Gastroesophageal sphincter (tissue), 4 donors: ENCODE measurements around the gene AP1S1. TPM values are rescaled to one million over a fixed set of nuclear protein-coding genes. Genes with fewer than 3 reads are reported as not detected.

Experiments used
- ATAC-seq: fragments of 150-250 bp; one replicate; pipeline ENCODE4 v1.9.1; 2016; ENCODE audit warnings: mild to moderate bottlenecking, moderate library complexity
- H3K27ac ChIP-seq, 4 donors: fragments of 200-600 bp; sonication (generic) in 3 of 4; 1 replicate in 3 of 4; 2 replicates in 1 of 4; pipeline ENCODE4 v1.5.1; 2016 to 2019
- H3K27me3 ChIP-seq: fragments of 200-600 bp; sonication (generic); one replicate; pipeline ENCODE4 v1.5.1; 2019
- H3K36me3 ChIP-seq, 2 donors: fragments of 200-600 bp; sonication (generic); one replicate each; pipeline ENCODE4 v1.5.1; 2019; ENCODE audit warnings: control low read depth in 1 of 2
- H3K4me1 ChIP-seq, 3 donors: fragments of 200-600 bp; sonication (generic); 1 replicate in 2 of 3; 2 replicates in 1 of 3; pipeline ENCODE4 v1.5.1; 2016 to 2019; ENCODE audit warnings: control low read depth in 2 of 3
- H3K4me3 ChIP-seq, 2 donors: fragments of 200-600 bp; sonication (generic); one replicate each; pipeline ENCODE4 v1.5.1; 2019; ENCODE audit warnings: mild to moderate bottlenecking in 1 of 2, moderate library complexity in 1 of 2
- H3K9me3 ChIP-seq, 3 donors: fragments of 200-600 bp; sonication (generic); one replicate each; pipeline ENCODE4 v1.5.1; 2017 to 2019; ENCODE audit warnings: control low read depth in 2 of 3
- EP300 ChIP-seq: sonication (generic); formaldehyde crosslinking; IDR thresholded peaks from one replicate; pipeline ENCODE4 v1.6.1; 2017; ENCODE audit warnings: antibody characterized with exemption, mild to moderate bottlenecking
- POLR2A ChIP-seq, 2 donors: fragments of 450-650 bp; IDR thresholded peaks; one replicate each; pipeline ENCODE4 v1.6.1; 2017; ENCODE audit warnings: antibody characterized with exemption in 2 of 2, mild to moderate bottlenecking in 2 of 2, moderate library complexity in 1 of 2
- POLR2AphosphoS5 ChIP-seq: sonication (generic); formaldehyde crosslinking; IDR thresholded peaks from one replicate; pipeline ENCODE4 v1.6.1; 2017; ENCODE audit warnings: antibody characterized with exemption
- WGBS, 2 donors: methylation state at CpG; one replicate each; pipeline ENCODE4 v1.1.5; 2018; ENCODE audit warnings: low coverage in 1 of 2; 5-methylcytosine and 5-hydroxymethylcytosine counted together
- total RNA-seq, 4 donors: library from RNA; depleted of rRNA; stranded (reverse); fragments of >200 nt; gene quantifications; one replicate each; pipeline ENCODE4 v1.1.0, GENCODE V29; 2016
- TF ChIP-seq, protein P1 (sequence below), 4 experiments: fragments of 200-600 bp in 2 of 4; fragments of 450-650 bp in 2 of 4; sonication (generic) in 1 of 4; IDR thresholded peaks; one replicate each; pipeline ENCODE4 v1.5.1; 2017 to 2019; ENCODE audit warnings: antibody characterized with exemption in 4 of 4, mild to moderate bottlenecking in 2 of 4, moderate library complexity in 2 of 4

AP1S1 gene
- total RNA-seq, 4 donors from 2014 or later, result 21.9 to 69.5 (median 34.3) TPM

- ATAC-seq, result no peak
- no peaks in the 10 kb centered on the region for H3K9me3 ChIP-seq
- TF ChIP-seq EP300, result no peak
- TF ChIP-seq, protein P1, sequence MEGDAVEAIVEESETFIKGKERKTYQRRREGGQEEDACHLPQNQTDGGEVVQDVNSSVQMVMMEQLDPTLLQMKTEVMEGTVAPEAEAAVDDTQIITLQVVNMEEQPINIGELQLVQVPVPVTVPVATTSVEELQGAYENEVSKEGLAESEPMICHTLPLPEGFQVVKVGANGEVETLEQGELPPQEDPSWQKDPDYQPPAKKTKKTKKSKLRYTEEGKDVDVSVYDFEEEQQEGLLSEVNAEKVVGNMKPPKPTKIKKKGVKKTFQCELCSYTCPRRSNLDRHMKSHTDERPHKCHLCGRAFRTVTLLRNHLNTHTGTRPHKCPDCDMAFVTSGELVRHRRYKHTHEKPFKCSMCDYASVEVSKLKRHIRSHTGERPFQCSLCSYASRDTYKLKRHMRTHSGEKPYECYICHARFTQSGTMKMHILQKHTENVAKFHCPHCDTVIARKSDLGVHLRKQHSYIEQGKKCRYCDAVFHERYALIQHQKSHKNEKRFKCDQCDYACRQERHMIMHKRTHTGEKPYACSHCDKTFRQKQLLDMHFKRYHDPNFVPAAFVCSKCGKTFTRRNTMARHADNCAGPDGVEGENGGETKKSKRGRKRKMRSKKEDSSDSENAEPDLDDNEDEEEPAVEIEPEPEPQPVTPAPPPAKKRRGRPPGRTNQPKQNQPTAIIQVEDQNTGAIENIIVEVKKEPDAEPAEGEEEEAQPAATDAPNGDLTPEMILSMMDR (IDR thresholded peaks at IDR 0.05), result no peak
- no peak for TF ChIP-seq POLR2AphosphoS5
- TF ChIP-seq POLR2A (IDR thresholded peaks at IDR 0.05), result no peak
- H3K4me3 ChIP-seq, result no peak overlapping the region
- H3K4me1 ChIP-seq, result peaks cover 0 to 53% (median 35%) of the 10 kb centered on the region in 3 donors
- H3K27me3 ChIP-seq, result no peaks in the 10 kb centered on the region
- 0 to 100% methylated on average over 1 to 3 of the region's 3 CpGs for WGBS, 2 donors
- no peaks in the 10 kb centered on the region for H3K36me3 ChIP-seq
- H3K27ac ChIP-seq, result peak overlapping the region in 1 of 4 donors; percentile 33
These were observed 30.6 kb upstream of the AP1S1 start for GRCh38 chr7:101123703-101124068.

DNA sequence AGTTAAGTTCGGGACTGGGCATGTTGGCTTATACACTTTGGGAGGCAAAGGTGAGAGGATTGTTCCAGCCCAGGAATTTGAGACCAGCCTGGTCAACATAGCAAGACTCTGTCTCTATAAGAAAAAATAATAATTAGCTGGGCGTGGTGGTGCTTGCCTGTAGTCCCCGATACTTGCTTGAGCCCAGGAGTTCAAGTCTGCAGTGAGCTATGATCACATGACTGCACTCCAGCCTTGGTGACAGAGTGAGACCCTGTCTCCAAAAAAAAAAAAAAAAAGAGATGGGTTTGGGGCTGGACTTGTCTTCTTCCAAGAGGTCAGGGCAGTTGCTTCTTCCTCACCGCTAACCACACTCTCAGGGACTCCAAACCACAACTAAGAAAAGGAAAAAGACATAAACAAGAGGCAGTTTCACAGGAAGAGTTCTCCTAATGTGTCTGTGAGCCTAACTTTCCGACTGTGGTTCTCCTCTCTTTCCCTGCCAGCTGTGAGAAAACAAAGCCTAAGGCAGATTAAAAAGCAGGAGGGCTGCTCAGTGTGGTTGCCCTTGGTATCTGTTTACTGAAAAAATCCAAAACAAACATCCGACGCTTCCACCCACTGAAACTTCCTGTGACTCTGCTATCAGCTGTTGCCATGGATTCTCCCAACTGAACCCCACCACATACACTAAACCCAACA is 29.8 kb upstream of the AP1S1 start:
- H3K27ac ChIP-seq, result peak overlapping the region in 2 of 4 donors; percentile 36 to 41
- no peak overlapping the region for H3K4me3 ChIP-seq
- no peak for ATAC-seq
- peaks cover 0 to 53% (median 35%) of the 10 kb centered on the region in 3 donors for H3K4me1 ChIP-seq
- TF ChIP-seq, protein P1 (IDR thresholded peaks at IDR 0.05), result no peak
- TF ChIP-seq POLR2A (IDR thresholded peaks at IDR 0.05) (no peak), POLR2AphosphoS5 (no peak), EP300 (no peak)
- H3K36me3 ChIP-seq, result no peaks in the 10 kb centered on the region
- no peaks in the 10 kb centered on the region for H3K9me3 ChIP-seq
- 22 to 24% methylated on average over 6 of the region's 7 CpGs for WGBS, 2 donors
- no peaks in the 10 kb centered on the region for H3K27me3 ChIP-seq

DNA sequence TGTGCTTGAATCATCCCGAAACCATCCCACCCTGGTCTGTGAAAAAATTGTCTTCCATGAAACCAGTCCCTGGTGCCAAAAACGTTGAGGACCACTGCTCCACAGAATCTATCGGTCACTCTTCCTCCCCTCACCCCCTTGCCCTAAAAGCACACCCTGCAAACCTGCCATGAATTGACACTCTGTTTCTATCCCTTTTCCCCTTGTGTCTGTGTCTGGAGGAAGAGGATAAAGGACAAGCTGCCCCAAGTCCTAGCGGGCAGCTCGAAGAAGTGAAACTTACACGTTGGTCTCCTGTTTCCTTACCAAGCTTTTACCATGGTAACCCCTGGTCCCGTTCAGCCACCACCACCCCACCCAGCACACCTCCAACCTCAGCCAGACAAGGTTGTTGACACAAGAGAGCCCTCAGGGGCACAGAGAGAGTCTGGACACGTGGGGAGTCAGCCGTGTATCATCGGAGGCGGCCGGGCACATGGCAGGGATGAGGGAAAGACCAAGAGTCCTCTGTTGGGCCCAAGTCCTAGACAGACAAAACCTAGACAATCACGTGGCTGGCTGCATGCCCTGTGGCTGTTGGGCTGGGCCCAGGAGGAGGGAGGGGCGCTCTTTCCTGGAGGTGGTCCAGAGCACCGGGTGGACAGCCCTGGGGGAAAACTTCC is 28.2 kb upstream of the AP1S1 start:
- ATAC-seq, result peak; percentile 16
- Histone ChIP-seq H3K4me1 (peaks cover 0 to 53% (median 35%) of the 10 kb centered on the region in 3 donors), H3K4me3 (peak overlapping the region in 1 of 2 donors; percentile 37), H3K27ac (peak overlapping the region in 3 of 4 donors; percentile 61 to 78 (median 70)), H3K9me3 (no peaks in the 10 kb centered on the region), H3K36me3 (no peaks in the 10 kb centered on the region), H3K27me3 (no peaks in the 10 kb centered on the region)
- no peak for TF ChIP-seq EP300
- TF ChIP-seq POLR2A (IDR thresholded peaks at IDR 0.05), result no peak
- TF ChIP-seq POLR2AphosphoS5, result no peak
- TF ChIP-seq, protein P1 (IDR thresholded peaks at IDR 0.05), result no peak
- WGBS, 2 donors, result 57 to 75% methylated on average over 2 to 4 of the region's 15 CpGs

GRCh38 chr7:101126651-101127459 is 27.4 kb upstream of the AP1S1 start, which contains the start of gene SERPINE1:
SERPINE1 (plus strand) TSS chr7:101127104; CDS start chr7:101128394, 1,290 bp downstream.
- ATAC-seq, result peak; percentile 89
- H3K27ac ChIP-seq, result peak within 1 kb of the TSS in 3 of 4 donors; percentile 61 to 78 (median 70)
- no peaks in the 10 kb centered on the region for H3K9me3 ChIP-seq
- peak within 1 kb of the TSS in 1 of 2 donors; percentile 37 for H3K4me3 ChIP-seq
- H3K36me3 ChIP-seq, result peaks cover 0 to 2% of the 10 kb centered on the region in 2 donors
- TF ChIP-seq EP300 (no peak), POLR2A (IDR thresholded peaks at IDR 0.05) (peak; percentile 72), POLR2AphosphoS5 (peak; percentile 67)
- TF ChIP-seq, protein P1 (IDR thresholded peaks at IDR 0.05), result peak in 1 of 4 experiments; percentile 25
- H3K27me3 ChIP-seq, result no peaks in the 10 kb centered on the region
- peaks cover 0 to 46% (median 31%) of the 10 kb centered on the region in 3 donors for H3K4me1 ChIP-seq
- 5% methylated on average over 11 of the region's 22 CpGs; no CpG with 5 or more reads in 1 of the 2 donors for WGBS, 2 donors
